Measurements from ENCODE around the gene CEP44.
A peak's percentile ranks its signal among the peaks of the same experiment; 100 is the strongest.
"Not testable (repeated sequence)": the region's sequence is repeated elsewhere in the genome, so short reads cannot be mapped to it uniquely, and the experiment has no call there.

CEP44 gene

GRCh38 chr4:174279433-174280155 is 4.1 kb upstream of the CEP44 start:
- DNase-seq, result no peak

- DNase-seq, result no peak
Measured at GRCh38 chr4:174281182-174281737, 2.5 kb upstream of the CEP44 start.

GRCh38 chr4:174281901-174282300 is 1.8 kb upstream of the CEP44 start:
- DNase-seq, result no peak

- peak; percentile 86 for DNase-seq
Measured at GRCh38 chr4:174282836-174283506, 740 bp upstream of the CEP44 start.

- peak; percentile 13 for DNase-seq
Measured at GRCh38 chr4:174284487-174284886, 776 bp downstream of the CEP44 start.

GRCh38 chr4:174286870-174287269 is 3.2 kb downstream of the CEP44 start:
- no peak for DNase-seq

- DNase-seq, result no peak
Measured at GRCh38 chr4:174292473-174292872, 8.8 kb downstream of the CEP44 start.

GRCh38 chr4:174294641-174295040 is 10.9 kb downstream of the CEP44 start:
- DNase-seq, result not testable (repeated sequence)

GRCh38 chr4:174295142-174295541 is 11.4 kb downstream of the CEP44 start:
- not testable (repeated sequence) for DNase-seq

- DNase-seq, result no peak
Measured at GRCh38 chr4:174303687-174304086, 20.0 kb downstream of the CEP44 start.

- no peak for DNase-seq
Measured at GRCh38 chr4:174304664-174305063, 21.0 kb downstream of the CEP44 start.

GRCh38 chr4:174305961-174306360 is 22.2 kb downstream of the CEP44 start:
- no peak for DNase-seq

- DNase-seq, result no peak
Measured at GRCh38 chr4:174307694-174308093, 24.0 kb downstream of the CEP44 start.

- DNase-seq, result no peak
Measured at GRCh38 chr4:174312993-174313392, 29.3 kb downstream of the CEP44 start.

- DNase-seq, result no peak
Measured at GRCh38 chr4:174314274-174314673, 30.6 kb downstream of the CEP44 start.

- DNase-seq, result no peak
Measured at GRCh38 chr4:174314770-174315169, 31.1 kb downstream of the CEP44 start.

- no peak for DNase-seq
Measured at GRCh38 chr4:174316546-174316945, 32.8 kb downstream of the CEP44 start.

- no peak for DNase-seq
Measured at GRCh38 chr4:174316954-174317353, 33.2 kb downstream of the CEP44 start.

GRCh38 chr4:174317531-174317930 is 33.8 kb downstream of the CEP44 start:
- peak; percentile 7 for DNase-seq

GRCh38 chr4:174318829-174319764 is 35.4 kb downstream of the CEP44 start:
- peak; percentile 7 for DNase-seq

- no peak for DNase-seq
Measured at GRCh38 chr4:174320494-174321199, 36.9 kb downstream of the CEP44 start.

- no peak for DNase-seq
Measured at GRCh38 chr4:174324236-174324635, 40.5 kb downstream of the CEP44 start.

Measured in NCI-H345 (cell line).